Measurements from ENCODE around the gene NDFIP1. TPM values are rescaled to one million over a fixed set of nuclear protein-coding genes. Genes with fewer than 3 reads are reported as not detected.
"Not testable (repeated sequence)": the region's sequence is repeated elsewhere in the genome, so short reads cannot be mapped to it uniquely, and the experiment has no call there.

NDFIP1 gene
- total and polyA plus RNA-seq, 2 experiments from 2014 or later: 78.0 to 83.5 TPM

DNA sequence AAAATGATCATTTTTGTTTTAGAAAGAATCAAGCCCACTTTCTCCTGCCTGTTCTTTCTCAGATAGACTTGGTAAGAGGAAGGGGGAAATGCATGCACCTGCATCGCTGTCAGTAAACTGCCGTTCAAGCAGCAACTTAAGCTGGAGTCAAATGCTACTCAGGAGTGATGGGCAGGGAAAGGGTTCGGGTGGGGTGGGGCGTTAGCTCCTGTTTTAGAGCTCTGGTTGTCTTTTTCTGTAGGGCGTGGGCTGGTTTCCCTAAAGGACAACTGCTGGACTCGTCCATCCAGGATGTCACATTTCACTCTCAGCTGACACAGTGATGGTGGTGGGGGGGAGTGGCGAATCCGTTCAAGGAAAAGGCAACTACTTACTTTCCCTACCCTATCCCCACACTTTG lies 75.0 kb downstream of the NDFIP1 start:
- TF ChIP-seq, protein P1, sequence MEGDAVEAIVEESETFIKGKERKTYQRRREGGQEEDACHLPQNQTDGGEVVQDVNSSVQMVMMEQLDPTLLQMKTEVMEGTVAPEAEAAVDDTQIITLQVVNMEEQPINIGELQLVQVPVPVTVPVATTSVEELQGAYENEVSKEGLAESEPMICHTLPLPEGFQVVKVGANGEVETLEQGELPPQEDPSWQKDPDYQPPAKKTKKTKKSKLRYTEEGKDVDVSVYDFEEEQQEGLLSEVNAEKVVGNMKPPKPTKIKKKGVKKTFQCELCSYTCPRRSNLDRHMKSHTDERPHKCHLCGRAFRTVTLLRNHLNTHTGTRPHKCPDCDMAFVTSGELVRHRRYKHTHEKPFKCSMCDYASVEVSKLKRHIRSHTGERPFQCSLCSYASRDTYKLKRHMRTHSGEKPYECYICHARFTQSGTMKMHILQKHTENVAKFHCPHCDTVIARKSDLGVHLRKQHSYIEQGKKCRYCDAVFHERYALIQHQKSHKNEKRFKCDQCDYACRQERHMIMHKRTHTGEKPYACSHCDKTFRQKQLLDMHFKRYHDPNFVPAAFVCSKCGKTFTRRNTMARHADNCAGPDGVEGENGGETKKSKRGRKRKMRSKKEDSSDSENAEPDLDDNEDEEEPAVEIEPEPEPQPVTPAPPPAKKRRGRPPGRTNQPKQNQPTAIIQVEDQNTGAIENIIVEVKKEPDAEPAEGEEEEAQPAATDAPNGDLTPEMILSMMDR (IDR thresholded peaks at IDR 0.05; ENCODE audit: low read depth, low read length): no peak
- no peaks in the 10 kb centered on the region for H3K36me3 ChIP-seq
- H3K4me1 ChIP-seq (ENCODE audit: low read depth): no peaks in the 10 kb centered on the region
- no peak for DNase-seq (ENCODE audit: low read depth in 1 of 2, low spot score in 1 of 2)
- no peaks in the 10 kb centered on the region for H3K9me3 ChIP-seq (ENCODE audit: low read depth)
- H3K27ac ChIP-seq: no peak overlapping the region
- no peak overlapping the region for H3K4me3 ChIP-seq
- no peaks in the 10 kb centered on the region for H3K27me3 ChIP-seq

DNA sequence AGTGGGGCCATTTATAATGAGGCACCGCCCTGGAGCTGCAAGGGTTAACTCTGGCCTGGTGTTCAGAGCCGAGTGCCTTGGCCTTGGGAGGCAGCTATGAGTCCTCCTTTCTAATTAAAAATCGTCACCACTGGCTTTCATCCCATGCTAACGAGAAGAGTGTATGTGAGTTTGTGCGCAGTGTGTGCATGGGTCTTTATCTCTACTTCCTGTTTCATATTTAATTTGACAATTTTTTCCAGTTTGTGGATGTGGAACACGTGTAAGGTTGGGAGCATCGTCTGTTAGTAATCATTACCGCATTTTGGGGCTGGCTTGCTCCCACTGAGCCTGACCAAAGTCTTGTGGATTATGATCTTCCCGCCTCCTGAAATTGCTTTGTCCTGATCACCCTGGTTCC lies 76.4 kb downstream of the NDFIP1 start:
- no peaks in the 10 kb centered on the region for H3K27me3 ChIP-seq
- peaks cover under 1% of the 10 kb centered on the region for H3K4me1 ChIP-seq (ENCODE audit: low read depth)
- TF ChIP-seq, protein P1 (IDR thresholded peaks at IDR 0.05; ENCODE audit: low read depth, low read length): no peak
- H3K4me3 ChIP-seq: no peak overlapping the region
- H3K27ac ChIP-seq: no peak overlapping the region
- DNase-seq (ENCODE audit: low read depth in 1 of 2, low spot score in 1 of 2): peak in 1 of 2 donors; percentile 64
- no peaks in the 10 kb centered on the region for H3K36me3 ChIP-seq
- H3K9me3 ChIP-seq (ENCODE audit: low read depth): no peaks in the 10 kb centered on the region

DNA sequence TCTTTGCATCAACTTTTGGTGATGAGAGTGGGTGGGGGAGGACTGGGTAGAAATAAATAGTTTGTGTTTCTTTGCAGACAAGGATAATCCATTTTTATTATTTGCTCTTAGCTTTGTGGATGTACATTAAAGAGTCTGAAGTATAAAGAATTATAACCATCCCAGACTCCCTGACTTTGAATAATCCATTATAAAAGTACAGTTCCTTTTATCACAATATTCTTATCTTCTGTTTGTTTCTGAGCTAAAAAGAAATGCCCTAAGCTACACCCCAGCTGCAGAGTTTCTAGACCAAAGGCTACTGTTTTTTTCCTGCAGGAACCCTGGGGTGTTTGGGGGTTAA lies 77.9 kb downstream of the NDFIP1 start:
- Histone ChIP-seq H3K27me3 (no peaks in the 10 kb centered on the region), H3K27ac (no peak overlapping the region), H3K36me3 (no peaks in the 10 kb centered on the region), H3K4me3 (no peak overlapping the region), H3K4me1 (ENCODE audit: low read depth) (peaks cover 11% of the 10 kb centered on the region), H3K9me3 (ENCODE audit: low read depth) (no peaks in the 10 kb centered on the region)
- no peak for DNase-seq (ENCODE audit: low read depth in 1 of 2, low spot score in 1 of 2)
- TF ChIP-seq, protein P1 (IDR thresholded peaks at IDR 0.05; ENCODE audit: low read depth, low read length): no peak

DNA sequence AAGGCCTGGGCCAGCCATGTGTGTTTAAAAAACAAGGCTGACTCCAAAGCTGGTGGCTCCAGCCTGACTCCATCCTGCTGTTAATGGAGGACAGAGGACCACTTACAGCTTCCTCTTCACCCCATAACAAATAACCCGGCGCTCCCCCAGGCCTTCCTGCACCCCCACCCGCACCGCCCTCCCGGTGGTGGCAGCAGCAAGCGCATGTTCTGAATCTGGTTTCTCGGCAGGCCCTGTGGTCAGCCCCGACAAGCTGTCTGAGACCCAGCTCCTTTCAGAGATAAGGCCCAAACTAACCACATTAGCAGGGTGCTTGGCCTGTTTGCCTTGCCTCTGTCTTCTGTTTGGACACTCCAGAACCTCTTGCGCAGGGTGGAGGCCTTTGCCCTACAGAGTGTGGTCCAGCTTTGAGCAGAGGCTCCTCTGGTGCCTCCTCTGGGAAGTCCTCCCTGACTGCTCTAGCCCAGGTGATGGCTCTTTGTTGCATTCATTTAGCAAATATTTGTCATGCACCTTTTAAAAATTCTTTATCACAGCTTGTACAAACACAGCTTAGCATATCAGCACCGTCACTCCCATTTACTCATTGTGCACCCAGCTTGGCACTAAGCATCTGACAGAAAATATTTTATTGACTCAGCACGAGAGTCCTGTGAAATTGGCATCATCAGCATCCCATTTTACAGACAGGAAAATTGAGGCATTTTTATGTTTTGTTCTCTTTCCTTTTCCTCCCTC lies 78.4 kb downstream of the NDFIP1 start:
- TF ChIP-seq, protein P1 (IDR thresholded peaks at IDR 0.05; ENCODE audit: low read depth, low read length): no peak
- H3K4me3 ChIP-seq: no peak overlapping the region
- H3K9me3 ChIP-seq (ENCODE audit: low read depth): no peaks in the 10 kb centered on the region
- DNase-seq (ENCODE audit: low read depth in 1 of 2, low spot score in 1 of 2): peak in 1 of 2 donors; percentile 70
- H3K27ac ChIP-seq: no peak overlapping the region
- H3K27me3 ChIP-seq: no peaks in the 10 kb centered on the region
- no peaks in the 10 kb centered on the region for H3K36me3 ChIP-seq
- H3K4me1 ChIP-seq (ENCODE audit: low read depth): peaks cover 11% of the 10 kb centered on the region

DNA sequence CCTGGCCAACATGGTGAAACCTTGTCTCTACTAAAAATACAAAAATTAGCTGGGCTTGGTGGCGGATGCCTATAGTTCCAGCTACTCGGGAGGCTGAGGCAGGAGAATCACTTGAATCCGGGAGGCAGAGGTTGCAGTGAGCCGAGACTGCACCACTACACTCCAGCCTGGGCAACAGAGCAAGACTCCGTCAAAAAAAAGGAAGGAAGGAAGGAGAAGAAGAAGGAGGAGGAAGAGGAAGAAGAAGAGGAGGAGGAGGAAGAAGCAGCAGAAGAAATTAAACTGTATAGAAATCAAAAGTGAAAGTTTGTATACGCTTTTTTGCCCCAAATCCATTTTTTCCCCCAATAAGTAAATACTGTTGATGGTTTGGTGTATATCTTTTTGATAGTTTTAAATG lies 80.1 kb downstream of the NDFIP1 start:
- DNase-seq (ENCODE audit: low read depth in 1 of 2, low spot score in 1 of 2); H3K27ac ChIP-seq; H3K9me3 ChIP-seq (ENCODE audit: low read depth); H3K27me3 ChIP-seq; H3K4me3 ChIP-seq; H3K36me3 ChIP-seq: not testable (repeated sequence)
- peaks cover 11% of the 10 kb centered on the region for H3K4me1 ChIP-seq (ENCODE audit: low read depth)

DNA sequence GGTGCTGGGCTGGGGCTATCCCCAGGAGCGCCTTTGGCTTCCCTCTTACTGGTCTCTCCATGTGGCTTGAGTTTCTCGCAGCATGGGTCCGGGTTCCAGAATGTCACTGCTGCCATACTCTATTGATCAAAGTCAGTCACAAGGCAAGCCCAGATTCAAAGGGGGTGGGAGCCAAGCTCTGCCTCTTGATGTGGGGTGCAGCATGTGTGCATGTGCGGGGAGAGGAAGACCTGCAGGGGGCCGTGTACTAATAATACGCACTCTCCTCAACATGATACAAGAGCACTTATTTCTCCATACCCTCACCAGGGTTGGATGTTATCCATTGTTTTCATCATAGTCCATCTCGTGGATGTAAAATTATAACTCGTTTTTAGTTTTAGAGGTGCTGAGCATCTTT lies 81.2 kb downstream of the NDFIP1 start:
- no peaks in the 10 kb centered on the region for H3K36me3 ChIP-seq
- H3K4me3 ChIP-seq: no peak overlapping the region
- H3K27ac ChIP-seq: no peak overlapping the region
- H3K27me3 ChIP-seq: no peaks in the 10 kb centered on the region
- H3K9me3 ChIP-seq (ENCODE audit: low read depth): no peaks in the 10 kb centered on the region
- H3K4me1 ChIP-seq (ENCODE audit: low read depth): peaks cover 11% of the 10 kb centered on the region
- TF ChIP-seq, protein P1 (IDR thresholded peaks at IDR 0.05; ENCODE audit: low read depth, low read length): no peak
- DNase-seq (ENCODE audit: low read depth in 1 of 2, low spot score in 1 of 2): no peak
